DLD1 (cell line): Measurements from ENCODE around the gene TMCO4.

ENCODE experiments used
- in situ Hi-C: cut with HindIII; loops from 2 replicates; pipeline ENCODE4 v1.10.0; 2017; ENCODE audit warnings: low sequenced_read_pairs

The TMCO4 gene

DNA sequence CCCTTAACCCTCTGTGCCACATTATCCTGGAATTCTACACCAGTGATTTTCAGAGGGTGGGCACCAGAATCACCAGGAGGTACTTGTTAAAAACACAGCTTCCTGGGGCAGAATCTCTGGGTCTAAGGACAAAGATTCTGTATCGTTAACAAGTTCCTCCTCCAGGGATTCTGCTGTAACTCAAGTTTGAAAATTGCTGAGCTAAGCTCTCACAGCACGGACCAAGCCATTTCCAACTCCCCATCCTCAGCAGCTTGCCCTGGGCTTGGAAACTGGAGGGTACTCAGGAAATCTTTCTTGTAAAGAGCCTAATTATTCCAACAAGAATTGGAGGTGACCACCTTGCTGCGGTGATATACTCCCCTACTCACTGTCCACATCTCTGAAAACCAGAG is 48.8 kb downstream of the TMCO4 start:
- in situ Hi-C loops: no loop called here

DNA sequence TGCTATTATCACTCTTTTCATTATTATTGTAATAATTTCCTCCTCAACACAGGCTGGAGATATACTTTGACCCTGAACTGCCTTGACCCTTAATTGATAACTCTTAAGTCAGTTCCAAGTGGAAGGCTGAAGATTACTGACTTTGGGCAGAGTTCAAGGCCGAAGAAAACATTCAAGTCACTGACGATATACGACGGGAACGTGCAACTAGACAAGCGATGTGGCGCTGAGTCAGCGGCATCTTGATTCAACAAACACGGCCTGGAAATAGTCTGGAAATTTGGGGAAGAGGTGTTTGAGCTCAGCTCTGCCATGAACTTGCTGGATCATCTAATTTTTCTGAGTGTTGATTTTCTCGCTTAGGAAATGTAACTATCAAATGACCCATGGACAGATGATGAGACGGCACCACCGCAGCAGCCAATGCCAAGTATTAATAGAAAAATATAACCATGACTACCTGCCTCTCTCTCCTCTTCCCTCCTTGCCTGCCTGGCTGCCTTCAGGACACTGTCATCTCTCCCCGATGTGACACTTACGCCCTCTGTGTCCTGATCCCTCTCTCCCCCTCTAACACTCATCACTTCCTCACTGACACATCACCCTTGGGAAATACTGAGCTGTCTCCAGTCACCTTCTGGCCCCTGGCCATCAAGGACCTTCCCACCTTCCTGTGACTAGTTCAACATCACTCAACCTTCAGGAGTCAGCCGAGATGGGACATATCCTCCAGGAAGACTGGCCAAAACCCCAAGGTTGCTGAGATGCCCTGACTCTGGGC is 49.4 kb downstream of the TMCO4 start:
- in situ Hi-C loops: no loop called here

DNA sequence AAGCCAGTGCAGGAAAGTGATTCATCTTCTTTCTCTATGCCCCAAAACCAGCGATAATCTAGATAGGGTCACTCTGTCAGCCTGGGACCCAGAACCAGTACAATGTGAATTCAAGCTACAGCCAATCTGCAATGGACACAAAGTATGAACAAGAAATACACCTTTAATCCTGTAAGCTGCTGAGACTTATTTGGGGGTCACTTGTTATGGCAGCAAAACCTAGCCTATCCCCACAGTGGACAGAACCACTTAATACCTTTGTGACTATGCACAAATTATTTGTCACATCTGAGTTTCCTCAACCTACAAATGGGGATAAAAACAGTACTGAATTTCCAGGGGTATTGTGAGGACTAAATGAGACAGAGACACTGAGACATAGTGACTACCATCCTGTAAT is 50.0 kb downstream of the TMCO4 start:
- in situ Hi-C loops: no loop called here

DNA sequence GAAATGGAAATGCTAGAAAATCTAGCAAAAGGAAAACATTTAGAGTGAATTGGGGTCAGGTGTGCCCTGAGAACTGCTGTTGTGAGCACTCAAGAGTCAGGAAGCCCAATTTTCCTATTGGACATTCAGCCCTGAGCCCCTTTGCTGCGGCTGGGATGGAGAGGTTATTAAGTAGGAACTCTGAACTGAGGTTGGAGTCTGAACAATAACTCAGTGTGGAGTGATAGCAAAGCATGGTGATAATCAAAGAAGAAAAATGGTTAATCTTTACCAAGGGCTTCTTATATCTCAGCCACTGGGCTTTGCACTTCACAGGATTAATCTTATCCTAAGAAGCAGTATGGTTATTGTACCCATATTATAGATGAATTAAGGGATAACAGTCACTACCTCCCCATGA is 52.0 kb downstream of the TMCO4 start:
- in situ Hi-C loops: no loop called here

DNA sequence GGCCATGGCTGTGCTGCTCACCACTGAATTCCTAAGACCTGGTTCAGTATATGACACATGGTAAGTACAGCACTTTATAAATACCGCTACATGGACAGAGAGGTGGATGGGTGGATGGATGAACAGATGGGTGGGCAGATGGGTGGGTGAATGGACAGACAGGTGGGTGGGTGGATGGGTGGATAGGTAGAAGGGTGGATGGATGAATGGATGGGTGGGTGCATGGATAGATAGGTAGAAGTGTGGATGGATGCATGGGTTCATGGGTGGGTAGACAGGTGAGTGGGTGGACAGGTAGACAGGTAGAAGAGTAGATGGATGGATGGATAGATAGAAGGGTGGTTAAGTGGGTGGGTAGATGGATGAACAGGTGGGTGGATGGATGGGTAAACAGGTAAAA is 54.8 kb downstream of the TMCO4 start:
- in situ Hi-C loops: no loop called here

DNA sequence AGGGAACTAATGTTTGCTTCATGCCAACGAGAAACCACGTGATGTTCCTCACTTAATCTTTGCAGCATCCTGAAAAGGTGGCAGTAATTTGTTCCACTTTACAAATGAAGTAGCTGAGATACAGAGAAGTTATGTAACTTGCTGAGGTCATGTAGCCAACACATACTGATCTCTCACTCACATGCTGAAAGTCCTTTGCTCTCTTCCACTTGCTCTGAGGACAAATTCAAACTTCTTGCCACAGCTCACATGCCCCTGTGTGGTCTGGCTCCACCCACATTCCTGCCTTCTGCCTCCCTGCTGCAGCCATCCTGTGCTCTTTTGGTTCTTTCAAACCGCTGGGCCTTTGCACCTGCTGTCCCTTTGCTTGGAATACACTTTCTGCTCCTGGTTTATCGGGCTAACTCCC is 55.4 kb downstream of the TMCO4 start:
- in situ Hi-C loops: no loop called here

DNA sequence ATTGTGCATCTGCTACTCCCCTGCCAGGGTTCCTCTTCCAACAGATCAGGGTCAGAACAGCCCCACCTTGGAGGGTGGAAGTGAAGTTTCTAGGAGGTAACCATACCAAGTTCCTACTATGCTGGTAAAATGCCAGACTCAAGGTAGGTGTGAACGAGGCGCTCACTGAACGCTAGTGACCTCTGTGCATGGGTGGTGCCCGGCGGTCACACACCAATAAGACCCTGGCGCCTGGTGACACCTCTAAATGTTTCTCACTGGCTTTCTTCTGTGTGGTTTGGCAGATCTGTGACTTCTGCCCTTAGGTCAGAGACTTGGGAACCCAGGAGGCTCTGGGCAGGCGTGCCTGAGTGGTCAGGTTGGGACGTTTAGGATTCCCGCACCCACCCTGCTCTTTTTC is 55.9 kb downstream of the TMCO4 start:
- in situ Hi-C loops: no loop called here

DNA sequence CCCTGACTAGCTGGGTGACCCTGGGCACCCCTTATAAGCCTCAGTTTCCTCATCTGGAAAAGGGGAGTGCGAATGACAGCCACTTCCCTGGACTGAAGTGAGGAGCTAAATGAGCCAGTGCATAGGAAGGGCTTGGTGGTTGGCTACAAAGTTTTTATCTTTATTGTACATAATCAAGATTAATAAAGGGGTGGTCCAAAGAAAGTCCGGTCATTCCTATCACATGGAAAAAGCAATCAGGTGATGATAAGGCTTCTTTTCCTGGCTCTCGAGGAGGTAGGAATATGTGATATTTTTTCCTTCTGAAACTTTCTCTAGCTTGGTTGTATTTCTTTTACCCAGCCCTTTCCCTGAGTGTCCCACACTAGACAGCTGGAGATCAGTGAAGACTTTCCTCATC is 56.5 kb downstream of the TMCO4 start:
- in situ Hi-C loops: no loop called here

DNA sequence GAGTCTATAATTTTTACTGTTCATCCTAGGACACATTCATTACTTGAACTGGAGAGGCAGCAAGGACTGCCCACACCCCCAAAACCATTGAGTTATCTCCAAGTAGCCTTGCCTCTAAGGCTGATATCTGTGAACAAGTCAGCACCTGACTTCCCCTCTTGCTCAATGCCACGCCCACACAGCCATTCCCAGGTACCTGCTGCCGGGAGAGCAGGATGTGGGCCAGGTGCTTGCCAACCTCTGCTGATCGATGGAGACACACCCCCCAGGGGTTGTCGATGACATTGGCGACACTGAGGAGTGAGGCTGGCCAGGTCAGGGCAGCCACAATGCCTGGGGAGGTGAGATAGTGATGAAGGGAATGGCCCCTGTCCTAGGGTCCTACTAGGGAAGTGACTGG is 60.1 kb downstream of the TMCO4 start:
- in situ Hi-C loops: loop anchor here (5.0 kb wide), 1 partner anchor 83 kb away; no protein-coding TSS in a partner anchor

DNA sequence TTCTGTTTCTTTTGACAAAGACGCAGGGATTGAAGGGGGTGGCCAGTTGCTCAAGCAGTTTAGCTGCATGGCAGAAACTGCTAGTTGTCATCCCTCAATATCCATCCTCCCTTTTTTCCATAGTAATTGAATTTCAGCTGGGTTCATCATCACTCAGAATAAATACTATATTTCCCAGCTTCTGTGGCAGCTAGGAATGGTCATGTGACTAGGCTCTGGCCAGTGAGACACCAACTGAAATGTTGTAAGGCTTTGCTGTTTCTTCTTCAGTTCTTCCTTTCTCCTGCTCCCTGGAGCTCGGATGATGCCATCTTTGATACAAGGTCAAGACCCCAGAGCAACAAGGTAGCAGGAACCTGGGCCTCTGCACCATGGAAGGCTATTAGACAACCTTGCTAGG is 61.0 kb downstream of the TMCO4 start:
- in situ Hi-C loops: loop anchor here (5.0 kb wide), 1 partner anchor 84 kb away; no protein-coding TSS in a partner anchor

DNA sequence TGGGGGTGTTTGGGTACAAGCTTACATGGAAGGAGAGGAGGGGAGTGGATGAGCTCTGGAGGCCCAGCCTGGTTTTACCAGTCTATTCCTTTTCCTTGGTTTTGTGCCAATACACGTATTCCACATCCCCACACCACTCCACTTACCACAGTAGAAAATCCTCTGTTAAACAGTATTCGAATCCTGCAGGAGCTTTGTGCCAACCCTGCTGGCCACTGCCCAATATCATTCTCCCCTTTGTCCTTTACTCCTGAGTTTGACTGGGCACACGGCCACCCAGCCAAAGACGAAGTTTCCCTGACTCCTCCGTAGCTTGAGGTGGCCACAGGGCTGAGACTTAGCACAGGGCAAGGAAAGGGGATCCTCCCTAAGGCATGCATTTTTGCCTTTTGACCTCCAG is 61.6 kb downstream of the TMCO4 start:
- in situ Hi-C loops: loop anchor here (5.0 kb wide), 1 partner anchor 84 kb away; no protein-coding TSS in a partner anchor

DNA sequence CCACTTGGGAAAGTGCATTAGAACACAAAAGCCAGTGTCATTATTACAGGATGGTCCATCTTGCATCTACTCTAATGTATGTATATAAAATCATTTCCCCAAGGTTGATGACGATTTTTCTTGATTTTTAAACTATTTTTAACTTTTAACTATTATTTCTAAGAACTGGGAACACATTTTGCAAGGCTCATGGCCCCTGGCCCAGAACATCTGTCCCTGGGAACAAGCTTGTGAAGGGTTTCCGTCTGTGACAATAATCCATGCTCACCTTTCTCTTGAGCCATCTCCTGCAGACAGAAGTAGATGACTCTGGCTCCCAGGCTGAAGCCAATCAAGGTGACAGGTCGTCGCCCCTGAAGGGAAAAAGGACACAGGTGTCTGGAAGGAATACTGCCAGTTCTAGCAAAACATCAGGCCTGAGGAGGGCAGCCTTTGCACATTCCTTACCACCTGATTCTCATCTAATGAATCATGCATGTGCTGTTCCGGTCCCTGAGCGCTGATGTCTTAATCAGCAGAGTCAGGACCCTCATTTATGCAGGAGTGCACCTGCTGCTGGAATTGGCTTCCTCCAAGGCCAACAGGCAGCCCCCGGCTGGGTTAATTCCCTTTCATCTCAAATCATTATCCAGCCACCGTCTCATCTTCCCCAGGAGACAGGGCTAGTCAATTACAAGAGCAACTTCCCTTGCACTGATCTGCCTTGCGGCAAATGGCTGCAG is 62.5 kb downstream of the TMCO4 start:
- in situ Hi-C loops: loop anchor here (5.0 kb wide), 1 partner anchor 85 kb away; no protein-coding TSS in a partner anchor

DNA sequence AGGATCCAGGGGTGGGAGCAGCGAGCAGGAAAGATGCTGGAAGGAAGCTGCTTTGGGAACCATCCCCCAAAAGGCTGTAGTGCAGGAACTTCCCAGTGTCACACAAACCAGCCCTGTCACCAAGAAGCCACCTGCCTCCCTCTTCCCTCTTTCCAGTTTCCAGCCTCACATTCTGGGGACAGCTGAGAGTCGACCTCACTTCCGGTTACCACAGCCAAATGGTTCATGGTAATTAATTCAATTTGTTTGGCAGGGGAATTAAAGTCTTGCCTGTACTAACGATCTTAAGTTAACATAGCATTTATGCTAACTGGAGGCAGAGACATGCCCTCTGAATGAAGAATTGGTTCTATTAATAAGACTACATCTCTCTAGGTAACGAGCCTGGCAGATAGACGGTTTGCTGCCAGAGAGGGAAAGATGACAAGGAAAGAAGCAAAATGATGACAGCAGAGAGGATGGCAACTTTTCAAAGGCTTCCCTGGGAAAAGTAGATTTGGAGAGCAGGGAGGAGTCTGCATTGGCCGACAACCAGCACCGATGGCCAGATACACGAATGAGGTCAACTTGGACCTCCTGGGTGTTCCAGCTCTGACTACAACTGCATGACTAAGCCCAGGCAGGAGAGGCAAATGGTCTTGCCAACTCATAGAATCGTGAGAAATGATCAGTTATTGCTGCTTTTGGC is 64.1 kb downstream of the TMCO4 start:
- in situ Hi-C loops: loop anchor here (5.0 kb wide), 1 partner anchor 87 kb away; no protein-coding TSS in a partner anchor

DNA sequence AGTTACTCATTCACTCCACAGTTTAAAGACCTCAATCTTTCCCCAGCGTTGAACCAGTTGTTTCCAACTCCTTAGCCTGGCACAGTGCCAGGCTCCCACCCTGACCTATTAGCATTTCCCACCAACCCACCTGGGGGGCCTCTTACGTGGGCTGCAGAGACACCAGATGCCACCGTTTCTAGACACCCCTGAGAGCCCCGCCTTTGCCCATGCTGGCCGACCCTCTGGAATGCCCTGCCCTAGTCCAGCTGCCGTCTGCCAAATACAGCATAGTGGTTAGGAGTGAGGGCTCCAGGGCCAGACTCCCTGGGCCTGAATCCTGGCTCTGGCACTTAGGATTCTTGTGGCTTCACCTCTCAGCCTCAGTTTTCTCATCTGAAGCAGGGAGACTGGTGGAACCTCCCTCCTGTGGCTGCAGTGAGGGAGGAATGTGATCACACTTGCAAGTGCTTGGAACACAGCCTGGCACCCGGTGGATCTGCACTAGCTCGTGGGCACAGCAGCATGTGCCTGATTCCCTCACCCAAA is 65.2 kb downstream of the TMCO4 start:
- in situ Hi-C loops: no loop called here

DNA sequence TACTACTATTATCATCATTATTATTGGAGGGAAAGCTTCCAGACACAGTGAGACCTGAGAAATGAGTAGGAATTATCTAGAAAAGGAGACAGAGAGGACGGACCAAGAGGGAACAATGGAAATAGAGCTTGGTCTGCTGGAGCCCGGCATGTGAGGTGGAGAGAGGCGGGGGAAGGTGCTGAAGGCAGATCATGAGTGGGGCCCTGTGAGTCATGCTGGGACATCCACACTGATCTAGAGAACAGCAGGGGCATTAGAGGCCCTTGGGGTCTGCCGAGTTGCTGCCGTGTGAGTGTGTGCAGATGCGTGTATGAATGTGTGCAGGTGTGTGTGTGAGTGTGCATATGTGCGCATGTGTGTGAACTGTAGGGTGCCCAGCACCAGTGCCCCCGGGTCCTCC is 65.7 kb downstream of the TMCO4 start:
- in situ Hi-C loops: no loop called here

DNA sequence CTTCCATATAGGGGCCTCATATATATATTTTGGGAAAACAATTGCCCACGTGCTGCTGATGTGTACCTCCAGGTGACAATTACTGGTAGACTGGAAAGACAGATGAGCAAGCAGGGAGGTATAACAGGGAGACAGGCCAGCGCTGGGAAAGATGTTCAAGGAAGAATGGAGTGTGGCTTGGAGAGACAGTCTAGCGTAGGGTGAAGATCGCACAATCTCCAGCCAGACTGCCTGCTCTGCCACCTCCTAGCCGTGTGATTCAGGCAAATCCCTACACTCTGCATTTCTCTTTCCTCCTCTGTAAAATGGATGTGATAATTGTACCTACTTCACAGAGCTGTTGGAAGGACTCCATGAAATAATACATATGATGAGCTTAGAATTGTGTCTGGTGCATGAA is 66.1 kb downstream of the TMCO4 start:
- in situ Hi-C loops: no loop called here

DNA sequence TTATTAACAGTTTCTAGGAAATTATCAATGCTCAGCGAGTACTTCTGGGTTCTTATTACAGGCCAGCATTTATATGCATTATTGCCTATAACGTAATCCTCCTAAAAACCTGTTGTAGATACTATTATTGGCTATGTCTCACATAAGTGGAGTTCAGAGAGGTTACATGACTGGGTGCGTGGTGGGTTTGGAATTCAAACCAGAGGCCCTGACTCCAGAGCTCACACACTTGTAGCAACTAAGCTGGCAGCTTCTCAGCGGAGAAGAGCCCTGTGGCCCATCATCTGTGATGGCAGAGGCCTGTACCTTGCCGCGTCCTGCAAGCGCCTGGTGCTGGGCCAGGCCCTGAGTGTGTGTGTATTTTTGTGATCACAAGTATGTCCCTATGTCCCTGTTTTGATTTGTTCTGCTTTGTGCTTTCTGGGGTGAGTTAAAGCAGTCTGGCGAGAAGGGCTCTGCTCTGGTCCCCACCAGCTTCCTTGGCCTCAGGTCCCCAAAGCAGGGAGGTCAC is 68.3 kb downstream of the TMCO4 start:
- in situ Hi-C loops: no loop called here

DNA sequence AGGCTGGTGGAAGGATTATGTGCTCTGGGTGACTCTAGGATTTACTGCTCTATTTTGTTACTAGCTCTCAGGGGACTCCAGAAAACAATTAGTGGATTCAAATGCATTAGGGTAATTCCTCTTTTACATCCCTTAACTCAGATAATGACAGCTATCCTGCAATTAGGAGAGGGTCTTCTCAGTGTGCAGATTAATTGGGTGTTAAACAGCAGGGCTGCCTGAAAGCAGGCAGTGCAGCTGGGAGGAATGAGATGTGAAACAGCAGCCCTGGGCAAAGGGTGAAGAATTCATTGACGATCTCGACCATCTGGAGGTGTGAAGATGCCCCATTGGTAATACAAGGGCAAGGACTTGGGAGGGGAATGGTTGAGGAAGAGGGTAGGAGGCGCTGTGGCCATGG is 68.9 kb downstream of the TMCO4 start:
- in situ Hi-C loops: no loop called here

DNA sequence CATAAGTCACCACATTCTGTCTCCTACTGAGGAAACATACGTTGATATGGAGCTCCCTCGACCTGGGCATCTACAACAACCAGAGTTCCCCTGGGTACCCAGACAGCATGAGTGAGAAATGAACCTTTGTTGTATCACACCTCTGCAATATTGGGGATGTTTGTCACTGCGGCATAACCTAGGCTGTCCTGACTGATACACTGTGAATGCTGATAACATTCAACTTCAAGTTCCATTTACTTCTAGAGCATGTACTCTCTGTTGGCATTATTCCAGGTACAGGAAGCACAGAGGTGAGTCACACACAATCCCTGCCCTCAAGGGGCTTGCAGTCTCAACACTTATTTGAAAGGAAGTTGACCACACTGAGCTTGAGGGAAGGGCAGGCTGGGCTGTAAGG is 69.5 kb downstream of the TMCO4 start:
- in situ Hi-C loops: no loop called here

DNA sequence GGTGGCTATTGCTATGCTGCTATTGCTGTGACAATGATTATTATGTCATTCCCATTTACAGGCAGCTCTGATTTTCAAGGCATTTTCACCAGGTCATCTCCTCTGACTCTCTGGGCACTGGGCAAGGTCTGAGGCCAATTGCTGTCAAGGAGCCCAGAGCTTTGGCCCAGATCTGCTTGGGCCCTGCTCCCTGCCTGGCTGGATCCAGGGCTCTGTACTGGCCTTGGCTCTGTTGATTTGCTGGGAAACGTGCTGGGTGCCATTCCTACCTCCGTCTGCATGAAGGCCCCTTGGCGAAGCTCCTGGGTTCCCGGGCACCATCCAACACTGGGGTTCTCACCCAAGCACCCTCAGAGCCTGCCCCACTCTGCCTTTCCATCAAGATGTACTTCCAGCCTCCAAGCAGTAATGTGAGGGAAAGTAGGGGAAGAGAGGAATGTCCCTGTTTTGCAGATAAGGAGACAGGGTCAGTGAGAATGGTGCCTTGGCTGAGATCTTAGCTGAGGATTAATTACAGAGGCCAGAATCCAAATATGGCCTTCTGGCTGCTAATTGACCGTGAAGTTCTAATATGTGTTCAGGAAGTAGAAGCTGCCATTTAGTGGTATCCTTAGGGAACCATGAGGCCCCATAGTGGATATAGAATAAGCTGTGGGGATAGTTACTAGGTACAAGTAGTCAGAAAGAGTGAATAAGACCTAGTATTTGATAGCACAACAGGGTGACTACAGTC is 71.1 kb downstream of the TMCO4 start:
- in situ Hi-C loops: no loop called here
